Measurements from ENCODE around the gene COPS9. TPM values are rescaled to one million over a fixed set of nuclear protein-coding genes. Genes with fewer than 3 reads are reported as not detected.

COPS9 gene
- total RNA-seq, 1 donor from 2014 or later: 140 TPM

DNA sequence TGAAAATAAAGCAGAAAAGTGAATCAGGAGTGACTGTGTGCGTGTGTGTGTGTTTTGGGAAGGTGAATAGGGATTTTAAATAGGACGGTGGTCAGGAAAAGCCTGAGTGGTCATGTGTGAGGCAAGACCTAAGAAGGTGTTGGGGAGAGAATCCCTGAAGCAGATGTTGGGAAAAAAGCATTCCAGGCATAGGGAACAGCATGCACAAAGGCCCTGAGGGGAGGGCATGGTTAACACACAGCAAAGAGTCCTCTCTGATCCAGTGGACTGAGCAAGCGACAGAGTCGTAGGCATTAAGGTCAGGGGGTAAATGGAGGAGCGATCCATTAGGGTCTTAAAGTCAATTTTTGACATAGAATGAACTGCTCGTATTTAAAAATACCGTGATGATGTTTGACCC lies 38.4 kb upstream of the COPS9 start:
- TF ChIP-seq CTCF (IDR thresholded peaks at IDR 0.05): no peak
- Mint-ChIP-seq H3K27me3 (ENCODE audit: low read depth) (peaks cover 50% of the 10 kb centered on the region), H3K4me1 (ENCODE audit: low read depth) (no peaks in the 10 kb centered on the region), H3K4me3 (ENCODE audit: unreplicated experiment) (no peak overlapping the region), H3K27ac (ENCODE audit: unreplicated experiment) (no peak overlapping the region), H3K36me3 (ENCODE audit: low read depth) (peaks cover 3% of the 10 kb centered on the region), H3K9me3 (ENCODE audit: low read depth) (peaks cover 3% of the 10 kb centered on the region)
- peak; percentile 2 for DNase-seq (ENCODE audit: low spot score)

DNA sequence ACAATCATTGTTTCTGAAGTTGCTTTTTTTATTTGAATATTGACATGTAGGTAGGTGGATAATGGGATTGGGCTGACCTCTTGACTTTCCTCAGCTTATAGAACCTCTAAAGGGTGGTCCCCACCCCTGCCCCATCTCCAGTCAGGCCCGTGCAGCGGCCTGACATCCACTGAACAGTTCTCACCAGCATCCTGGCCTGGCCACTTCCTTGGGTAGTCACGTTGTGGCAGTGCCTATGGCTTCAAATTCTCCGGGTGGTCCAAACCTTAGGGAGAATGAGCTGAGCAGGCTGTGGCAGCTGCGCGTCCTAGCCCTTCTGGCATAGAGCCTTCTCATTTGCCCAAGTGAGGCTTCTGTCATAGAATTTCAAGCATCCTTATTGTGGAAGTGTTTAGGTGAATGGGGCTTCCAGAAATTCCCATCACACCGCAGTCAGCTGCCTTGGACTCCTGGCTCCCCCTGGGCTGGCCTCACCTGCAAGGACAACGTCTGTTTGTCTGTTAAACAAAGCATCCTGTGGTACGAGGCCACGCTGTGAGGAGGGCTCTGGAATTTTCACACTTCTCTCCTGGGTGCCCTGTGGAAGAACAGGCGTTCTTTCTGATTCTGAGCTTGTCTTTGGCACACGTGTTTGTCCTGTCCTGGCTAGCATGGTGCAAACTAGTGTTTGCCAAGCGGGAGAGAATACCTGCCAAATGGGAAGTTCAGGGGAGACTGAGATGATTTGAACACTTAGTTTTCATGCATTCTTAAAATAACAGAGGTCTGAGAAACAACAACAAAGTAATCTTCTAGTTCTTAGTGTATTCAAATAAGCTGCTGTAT lies 36.2 kb upstream of the COPS9 start:
- Mint-ChIP-seq H3K4me1 (ENCODE audit: low read depth) (no peaks in the 10 kb centered on the region), H3K27ac (ENCODE audit: unreplicated experiment) (no peak overlapping the region), H3K36me3 (ENCODE audit: low read depth) (peaks cover 3% of the 10 kb centered on the region), H3K4me3 (ENCODE audit: unreplicated experiment) (no peak overlapping the region), H3K27me3 (ENCODE audit: low read depth) (peaks cover 44% of the 10 kb centered on the region), H3K9me3 (ENCODE audit: low read depth) (peaks cover 3% of the 10 kb centered on the region)
- TF ChIP-seq CTCF (IDR thresholded peaks at IDR 0.05): no peak
- peak; percentile 61 for DNase-seq (ENCODE audit: low spot score)

DNA sequence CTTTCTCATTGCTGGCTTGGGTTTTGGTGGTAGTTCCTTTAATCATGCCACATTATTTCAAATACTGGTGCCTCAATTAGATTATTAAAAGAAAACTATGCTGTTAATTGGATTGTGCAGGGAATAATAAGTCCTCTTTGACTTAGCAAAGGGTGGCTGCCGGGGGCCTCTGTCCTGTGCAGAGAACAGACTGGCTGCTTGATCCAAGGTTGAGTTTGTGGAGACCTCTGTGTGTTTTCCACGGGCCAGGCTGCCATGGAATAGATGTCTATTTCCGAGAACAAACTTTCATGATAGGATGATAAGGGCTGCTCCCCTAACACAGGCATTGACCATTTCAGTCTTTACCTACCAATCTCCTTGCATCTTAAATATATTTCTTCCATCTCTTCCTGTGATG lies 34.8 kb upstream of the COPS9 start:
- H3K27me3 Mint-ChIP-seq (ENCODE audit: low read depth): peaks cover 40% of the 10 kb centered on the region
- H3K4me3 Mint-ChIP-seq (ENCODE audit: unreplicated experiment): no peak overlapping the region
- no peak for TF ChIP-seq CTCF (IDR thresholded peaks at IDR 0.05)
- peak; percentile 37 for DNase-seq (ENCODE audit: low spot score)
- no peaks in the 10 kb centered on the region for H3K4me1 Mint-ChIP-seq (ENCODE audit: low read depth)
- no peak overlapping the region for H3K27ac Mint-ChIP-seq (ENCODE audit: unreplicated experiment)
- peaks cover 3% of the 10 kb centered on the region for H3K9me3 Mint-ChIP-seq (ENCODE audit: low read depth)
- peaks cover 3% of the 10 kb centered on the region for H3K36me3 Mint-ChIP-seq (ENCODE audit: low read depth)

DNA sequence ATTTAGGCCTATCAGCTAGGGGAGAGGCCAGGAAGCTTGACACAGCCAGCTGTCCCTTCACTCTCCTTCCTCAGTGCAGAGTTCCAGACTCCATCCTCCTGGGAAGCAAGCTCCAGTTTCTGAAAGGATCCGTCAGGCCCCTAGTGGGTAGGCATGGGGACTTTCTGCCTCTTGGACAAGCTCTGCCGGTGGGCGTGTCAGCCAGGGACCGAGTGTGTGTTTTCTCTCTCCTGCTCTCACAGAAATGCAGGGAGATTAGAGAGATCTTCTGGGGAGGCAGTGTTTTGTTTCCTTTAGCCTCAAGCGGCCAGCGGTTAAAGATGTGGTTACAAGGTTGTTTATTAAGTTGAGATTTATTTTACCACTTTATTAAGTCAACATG lies 34.2 kb upstream of the COPS9 start:
- Mint-ChIP-seq H3K4me1 (ENCODE audit: low read depth) (no peaks in the 10 kb centered on the region), H3K27ac (ENCODE audit: unreplicated experiment) (no peak overlapping the region), H3K4me3 (ENCODE audit: unreplicated experiment) (no peak overlapping the region), H3K27me3 (ENCODE audit: low read depth) (peaks cover 42% of the 10 kb centered on the region), H3K36me3 (ENCODE audit: low read depth) (peaks cover 3% of the 10 kb centered on the region), H3K9me3 (ENCODE audit: low read depth) (peaks cover 3% of the 10 kb centered on the region)
- DNase-seq (ENCODE audit: low spot score): peak; percentile 14
- no peak for TF ChIP-seq CTCF (IDR thresholded peaks at IDR 0.05)

DNA sequence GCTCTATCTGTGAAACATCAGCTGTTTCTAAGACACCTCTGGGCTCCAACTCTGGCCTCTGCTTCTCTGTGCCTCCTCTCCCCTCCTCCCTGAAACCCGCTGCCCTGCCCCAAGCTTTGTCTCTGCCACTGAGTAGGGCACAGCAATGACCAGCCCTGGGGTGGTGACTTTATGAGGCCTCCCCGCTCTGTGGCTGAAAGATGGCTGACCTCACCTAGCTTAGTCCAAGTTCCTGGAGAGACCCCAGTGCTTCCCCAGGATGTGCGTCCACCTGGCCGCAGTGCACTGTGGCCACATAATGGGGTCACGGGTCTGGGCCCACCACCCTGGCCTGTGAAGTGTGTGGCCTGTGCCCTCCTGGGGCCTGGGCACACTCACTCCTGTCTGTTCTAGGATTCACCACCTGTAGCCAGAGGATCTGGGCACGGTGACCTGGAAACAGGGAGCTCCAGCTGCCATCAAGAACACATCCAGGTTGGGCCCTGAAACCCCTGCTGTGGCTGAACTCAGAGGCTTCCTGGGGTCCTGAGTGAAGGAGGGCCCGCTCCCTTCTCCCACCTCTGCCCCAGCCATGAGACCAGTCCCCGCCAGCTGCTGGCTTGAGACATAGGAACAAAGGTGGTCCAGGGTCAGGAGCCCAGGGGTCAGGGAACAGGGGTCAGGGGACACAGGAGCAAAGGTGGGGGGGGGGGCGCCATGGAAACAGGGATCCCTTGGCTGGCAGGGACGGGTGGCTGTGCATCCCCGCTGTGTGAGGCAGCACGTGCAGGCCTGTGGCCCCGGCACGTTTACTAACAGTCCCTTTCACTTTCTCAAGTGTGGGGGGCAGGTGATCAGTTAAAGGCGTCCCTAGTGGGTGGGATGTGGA lies 33.6 kb upstream of the COPS9 start:
- peak; percentile 84 for DNase-seq (ENCODE audit: low spot score)
- H3K27ac Mint-ChIP-seq (ENCODE audit: unreplicated experiment): no peak overlapping the region
- H3K9me3 Mint-ChIP-seq (ENCODE audit: low read depth): peaks cover 3% of the 10 kb centered on the region
- H3K27me3 Mint-ChIP-seq (ENCODE audit: low read depth): peaks cover 41% of the 10 kb centered on the region
- H3K4me3 Mint-ChIP-seq (ENCODE audit: unreplicated experiment): no peak overlapping the region
- TF ChIP-seq CTCF (IDR thresholded peaks at IDR 0.05): no peak
- peaks cover 3% of the 10 kb centered on the region for H3K36me3 Mint-ChIP-seq (ENCODE audit: low read depth)
- no peaks in the 10 kb centered on the region for H3K4me1 Mint-ChIP-seq (ENCODE audit: low read depth)
